ENCODE data around the gene S100A7A. TPM values are rescaled to one million over a fixed set of nuclear protein-coding genes. Genes with fewer than 3 reads are reported as not detected.
"Not testable (repeated sequence)": the region's sequence is repeated elsewhere in the genome, so short reads cannot be mapped to it uniquely, and the experiment has no call there.

Gene S100A7A
- total RNA-seq, 1 donor from 2014 or later = 0.30 TPM

GRCh38 chr1:153428073-153428638, 11.8 kb downstream of the S100A7A start:
- DNase-seq = no peak

GRCh38 chr1:153428791-153429190, 12.5 kb downstream of the S100A7A start:
- no peak for DNase-seq

GRCh38 chr1:153429266-153430165, 13.2 kb downstream of the S100A7A start:
- no peak for DNase-seq

- DNase-seq = no peak
These were observed 13.8 kb downstream of the S100A7A start for GRCh38 chr1:153430166-153430553.

- no peak for DNase-seq
These were observed 14.2 kb downstream of the S100A7A start for GRCh38 chr1:153430561-153430960.

- no peak for DNase-seq
These were observed 14.7 kb downstream of the S100A7A start for GRCh38 chr1:153431002-153431401.

- DNase-seq = no peak
These were observed 15.1 kb downstream of the S100A7A start for GRCh38 chr1:153431427-153431826.

DNA sequence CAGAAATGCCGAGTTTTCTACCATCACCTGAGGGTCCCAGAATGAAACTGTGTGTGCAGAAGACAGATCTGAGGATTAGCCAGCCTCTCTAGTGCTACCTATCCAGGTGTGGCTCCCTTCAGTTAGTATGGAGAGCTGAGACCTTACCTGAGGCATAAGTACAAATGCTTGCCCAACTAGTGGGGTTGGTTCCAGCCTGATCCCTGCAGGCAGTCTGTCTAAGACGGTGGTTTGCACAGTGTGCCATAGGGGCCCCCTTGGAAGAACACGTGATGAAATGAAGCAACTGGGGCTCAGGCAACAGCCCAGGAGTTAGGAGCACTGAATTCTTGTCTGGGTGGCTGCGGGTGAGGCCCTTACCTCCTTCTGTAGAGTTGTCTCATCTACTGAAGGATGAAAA, 15.6 kb downstream of the S100A7A start:
- DNase-seq = no peak

- no peak for DNase-seq
These were observed 16.8 kb downstream of the S100A7A start for GRCh38 chr1:153432874-153433681.

DNA sequence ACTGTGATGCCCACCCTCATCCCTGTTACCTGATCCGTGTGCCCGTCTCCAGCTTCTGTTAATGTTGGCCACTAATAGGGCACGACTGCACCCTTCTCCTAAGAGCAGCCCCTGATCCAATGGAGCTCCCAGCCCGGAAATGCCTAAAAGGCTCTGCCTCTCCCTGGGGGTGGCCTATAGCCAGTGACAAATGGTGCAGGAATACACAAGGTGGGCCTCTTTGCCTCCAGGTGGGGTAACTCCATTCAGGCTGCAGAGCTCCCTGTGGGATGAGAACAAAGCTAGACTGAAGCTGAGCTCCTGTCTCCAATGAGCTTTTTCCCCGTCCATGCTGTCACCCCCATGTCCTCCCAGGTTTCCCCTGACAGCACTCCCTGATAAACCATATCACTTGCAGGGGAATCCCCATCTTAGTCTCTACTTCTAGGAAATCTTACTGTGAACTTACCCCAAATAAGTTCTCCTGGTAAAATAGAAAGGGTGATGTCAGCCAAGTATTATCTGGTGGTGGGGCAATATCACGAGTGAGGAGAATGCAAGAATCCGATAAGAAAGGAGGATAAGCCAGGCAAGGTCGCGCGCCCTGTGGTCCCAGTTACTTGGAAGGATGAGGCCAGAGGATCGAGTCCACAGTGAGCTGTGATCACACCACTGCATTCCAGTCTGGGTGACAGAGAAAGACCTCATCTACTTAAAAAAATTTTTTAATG, 18.6 kb downstream of the S100A7A start:
- no peak for DNase-seq

DNA sequence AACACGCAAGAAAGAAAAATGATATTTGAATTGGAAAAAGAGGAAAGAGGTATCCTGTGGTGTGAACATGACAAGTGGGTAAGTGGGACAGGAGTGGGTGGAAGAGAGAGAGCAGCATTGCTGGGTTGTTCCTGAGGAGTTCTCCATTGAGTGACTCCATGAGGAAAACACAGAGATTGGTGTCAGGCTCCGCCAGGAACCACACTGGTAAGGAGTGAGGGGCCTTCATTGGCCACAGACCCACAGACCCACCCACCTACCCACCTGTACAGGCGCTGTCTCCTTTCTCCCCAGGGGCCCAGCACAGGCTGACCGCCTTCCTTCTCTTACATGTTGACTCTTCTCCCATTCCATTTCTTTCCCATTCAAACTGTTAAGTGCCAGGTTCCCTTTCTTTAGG, 20.9 kb downstream of the S100A7A start:
- DNase-seq = no peak

DNA sequence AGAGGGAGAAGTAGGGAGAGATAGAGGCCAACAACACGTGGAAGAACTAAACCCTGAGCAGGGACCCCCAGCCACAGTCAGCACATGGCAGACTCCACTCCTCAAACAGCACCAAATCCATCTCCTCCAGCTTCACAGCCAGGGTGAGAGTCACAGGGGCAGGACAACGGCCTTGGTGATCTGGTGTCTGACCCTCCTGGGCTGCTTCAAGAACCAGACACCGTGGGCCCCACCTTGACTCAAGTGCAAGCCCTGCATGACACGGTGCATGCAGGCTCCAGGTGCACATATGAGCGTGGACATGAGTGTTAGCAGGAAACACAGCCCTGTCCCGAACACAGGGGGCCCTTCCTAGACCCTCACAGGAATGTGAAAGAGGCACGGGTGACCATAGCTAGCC, 22.3 kb downstream of the S100A7A start:
- DNase-seq = no peak

DNA sequence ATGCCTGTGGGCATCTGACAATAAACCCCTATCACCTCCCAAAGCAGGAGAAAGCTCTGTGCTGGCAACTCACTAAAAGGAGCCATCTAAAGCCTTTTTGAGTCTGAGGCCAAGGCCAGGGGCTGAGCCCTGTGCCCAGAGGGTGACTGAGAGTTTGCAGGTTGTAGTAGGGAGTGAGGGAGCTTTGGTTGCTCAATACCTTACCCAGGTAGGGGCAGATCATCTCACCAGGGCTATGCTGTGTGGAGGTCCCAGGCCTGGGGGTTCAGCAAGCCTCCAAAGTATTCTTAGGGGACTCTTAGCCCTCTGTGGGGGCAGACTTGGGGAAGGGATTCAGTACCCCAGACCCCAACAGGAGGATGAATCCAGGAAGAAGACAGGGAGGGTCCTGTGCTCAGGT, 23.0 kb downstream of the S100A7A start:
- no peak for DNase-seq

- no peak for DNase-seq
These were observed 25.0 kb downstream of the S100A7A start for GRCh38 chr1:153441238-153441755.

- no peak for DNase-seq
These were observed 27.2 kb downstream of the S100A7A start for GRCh38 chr1:153443486-153443885.

- no peak for DNase-seq
These were observed 27.8 kb downstream of the S100A7A start for GRCh38 chr1:153444078-153444477.

DNA sequence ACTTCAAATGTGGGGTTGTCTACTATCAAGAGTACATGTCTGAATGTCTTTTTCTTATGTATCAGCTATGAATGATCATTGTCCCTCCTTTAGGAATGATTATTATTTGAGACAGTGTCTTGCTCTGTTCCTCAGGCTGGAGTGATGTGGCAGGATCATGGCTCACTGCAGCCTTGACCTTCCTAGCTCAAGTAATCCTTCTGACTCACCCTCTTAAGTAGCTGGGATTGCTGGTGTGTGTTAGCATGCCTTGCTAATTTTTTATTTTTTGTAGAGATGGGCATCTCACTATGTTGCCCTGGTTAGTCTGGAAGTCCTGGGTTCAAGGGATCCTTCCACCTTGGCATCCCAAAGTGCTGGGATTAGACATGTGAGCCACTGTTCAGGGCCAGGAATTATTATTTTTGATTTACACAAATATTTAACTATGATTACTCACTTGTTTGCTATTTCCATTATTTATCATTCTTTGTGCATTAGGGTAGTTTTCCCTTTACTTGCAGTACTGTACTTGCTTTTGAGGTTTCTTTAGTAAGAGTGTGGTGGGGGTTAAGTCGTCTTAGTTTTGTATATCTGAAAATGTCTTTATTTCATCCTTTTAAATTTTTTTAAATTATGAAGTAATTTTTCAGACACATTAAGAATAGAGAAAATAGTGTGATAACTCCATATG, 31.3 kb downstream of the S100A7A start:
- no peak for DNase-seq

DNA sequence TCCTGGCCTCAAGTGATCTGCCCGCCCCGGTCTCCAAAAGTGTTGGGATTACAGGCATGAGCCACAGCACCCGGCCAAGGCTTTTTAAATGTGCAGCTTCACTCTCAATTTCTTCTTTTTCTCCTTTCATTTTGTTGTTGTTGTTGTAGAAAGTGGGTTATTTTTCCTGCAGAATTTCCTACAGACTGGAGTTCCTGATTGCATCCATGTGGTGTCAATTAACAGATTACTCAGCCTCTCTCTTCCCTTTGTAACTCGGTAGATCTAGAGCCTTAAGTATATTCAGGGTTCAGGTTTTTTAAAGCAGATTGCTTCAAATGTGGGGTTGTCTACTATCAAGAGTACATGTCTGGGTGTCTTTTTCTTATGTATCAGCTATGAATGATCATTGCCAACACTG, 32.5 kb downstream of the S100A7A start:
- not testable (repeated sequence) for DNase-seq

- no peak for DNase-seq
These were observed 40.1 kb downstream of the S100A7A start for GRCh38 chr1:153456396-153456795.

GRCh38 chr1:153459655-153460054, 43.3 kb downstream of the S100A7A start:
- DNase-seq = no peak

- DNase-seq = no peak
These were observed 44.2 kb downstream of the S100A7A start, which contains the start of gene S100A7 for GRCh38 chr1:153460551-153460950. S100A7 (minus strand) TSS chr1:153460651; CDS start chr1:153459013, 1,638 bp downstream.
